ENCODE results near the gene OR2B3.
"Not testable (repeated sequence)": the region's sequence is repeated elsewhere in the genome, so short reads cannot be mapped to it uniquely, and the experiment has no call there.

OR2B3 gene, protein sequence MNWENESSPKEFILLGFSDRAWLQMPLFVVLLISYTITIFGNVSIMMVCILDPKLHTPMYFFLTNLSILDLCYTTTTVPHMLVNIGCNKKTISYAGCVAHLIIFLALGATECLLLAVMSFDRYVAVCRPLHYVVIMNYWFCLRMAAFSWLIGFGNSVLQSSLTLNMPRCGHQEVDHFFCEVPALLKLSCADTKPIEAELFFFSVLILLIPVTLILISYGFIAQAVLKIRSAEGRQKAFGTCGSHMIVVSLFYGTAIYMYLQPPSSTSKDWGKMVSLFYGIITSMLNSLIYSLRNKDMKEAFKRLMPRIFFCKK

DNA sequence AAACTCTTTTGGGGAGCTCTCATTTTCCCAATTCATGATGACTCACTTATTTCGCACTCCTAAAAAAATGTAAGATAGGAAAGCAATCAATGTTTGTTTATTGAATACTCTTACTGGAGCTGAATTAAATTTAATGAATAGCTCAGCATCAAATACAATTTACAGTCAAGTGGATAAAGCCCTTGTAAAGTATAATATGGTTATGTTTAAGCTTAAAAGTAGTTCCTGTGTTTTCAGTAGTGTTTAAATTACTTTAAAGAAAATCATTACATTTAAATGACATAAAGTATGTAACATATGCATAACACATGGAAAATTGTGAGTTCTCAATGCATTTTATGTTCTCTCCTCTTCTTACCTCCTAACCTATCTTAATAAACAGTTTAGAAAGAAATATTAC, at the start of gene OR2B3:
Gene OR2B3 (minus strand): TSS at position 101 of the 400 bp plus-strand sequence. CDS start 65 bp downstream, at position 36.
- DNase-seq (ENCODE audit: low spot score) = no peak

DNA sequence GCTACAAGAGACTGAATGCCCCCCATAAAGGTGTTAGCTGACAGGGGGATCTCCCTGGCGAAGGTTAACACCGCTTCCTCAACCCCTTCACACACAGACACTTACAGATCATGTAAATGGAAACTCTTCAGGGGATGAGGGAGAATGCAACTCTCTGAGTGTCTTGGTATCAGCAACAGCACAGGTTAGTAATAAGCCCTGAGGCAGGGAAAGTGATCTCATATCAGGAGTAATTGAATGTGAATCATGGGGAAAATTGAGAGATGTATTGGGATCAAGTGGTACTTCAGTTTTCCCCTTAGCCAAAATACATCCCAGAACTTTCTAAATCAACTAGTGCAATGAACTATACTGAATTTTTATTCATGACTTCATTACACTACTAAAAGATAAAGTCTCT, 44.6 kb upstream of the OR2B3 start:
- no peak for DNase-seq (ENCODE audit: low spot score)

DNA sequence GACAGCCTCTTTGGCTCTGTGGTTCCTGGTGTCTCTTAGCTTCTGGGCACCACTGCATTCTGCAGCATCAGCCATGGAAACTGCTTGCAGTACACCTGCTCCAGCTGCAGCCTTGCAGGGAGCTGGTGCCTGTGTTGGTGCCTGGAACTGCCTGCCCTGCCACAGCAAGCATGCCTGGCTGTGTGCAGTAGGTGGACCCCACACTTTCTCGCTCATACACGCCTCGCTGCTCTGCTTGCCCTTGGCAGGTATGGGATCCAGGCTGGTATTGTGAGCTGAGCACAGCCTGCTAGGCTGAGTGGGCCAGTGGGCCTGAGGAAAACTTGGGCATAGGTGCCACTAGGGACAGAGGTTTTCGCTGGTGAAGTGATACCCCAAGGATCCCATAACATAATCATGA, 43.5 kb upstream of the OR2B3 start:
- no peak for DNase-seq (ENCODE audit: low spot score)

DNA sequence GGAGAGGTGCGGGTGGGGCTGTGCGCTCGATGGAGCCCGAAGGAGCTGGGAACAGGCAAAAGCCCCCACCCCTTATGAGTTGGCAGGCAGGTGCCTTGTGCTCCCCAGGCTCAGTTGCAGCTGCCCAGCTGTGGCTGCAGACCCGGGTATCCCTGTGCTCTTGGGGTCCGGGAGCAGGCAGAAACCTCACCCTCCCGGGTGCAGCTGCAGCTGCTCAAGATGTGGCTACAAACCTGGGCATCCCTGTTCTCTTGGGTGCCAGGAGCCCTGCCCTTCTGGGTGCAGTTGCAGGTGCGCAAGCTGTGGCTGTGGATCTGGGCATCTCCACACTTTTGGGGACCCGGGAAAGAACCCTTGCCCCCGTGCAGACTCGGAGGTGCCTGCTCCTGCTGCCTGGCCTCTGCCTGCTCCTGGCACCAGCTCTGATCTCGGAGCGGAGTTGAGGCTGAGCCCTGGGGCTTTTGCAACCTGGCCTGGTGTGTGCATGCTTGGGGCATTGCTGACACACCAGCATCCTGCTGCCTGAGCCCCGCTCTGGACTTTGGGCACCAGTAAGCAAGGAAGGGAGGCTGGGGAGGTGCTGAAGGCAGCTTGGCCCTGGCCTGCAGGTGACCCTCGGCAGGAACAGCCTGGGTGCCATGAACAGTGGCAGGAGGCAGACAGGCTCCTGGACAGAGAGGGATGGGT, 42.4 kb upstream of the OR2B3 start:
- no peak for DNase-seq (ENCODE audit: low spot score)

DNA sequence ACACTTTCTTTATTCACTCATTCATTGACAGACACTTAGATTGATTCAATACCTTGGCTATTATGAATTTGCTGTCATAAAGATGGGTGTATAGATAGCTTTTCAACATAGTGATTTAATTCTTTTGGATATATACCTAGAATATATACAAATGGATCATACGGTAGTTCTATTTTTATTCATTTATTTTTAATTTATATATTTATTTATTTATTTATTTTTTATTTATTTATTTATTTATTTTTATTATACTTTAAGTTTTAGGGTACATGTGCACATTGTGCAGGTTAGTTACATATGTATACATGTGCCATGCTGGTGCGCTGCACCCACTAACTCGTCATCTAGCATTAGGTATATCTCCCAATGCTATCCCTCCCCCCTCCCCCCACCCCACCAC, 27.9 kb upstream of the OR2B3 start:
- not testable (repeated sequence) for DNase-seq (ENCODE audit: low spot score)

DNA sequence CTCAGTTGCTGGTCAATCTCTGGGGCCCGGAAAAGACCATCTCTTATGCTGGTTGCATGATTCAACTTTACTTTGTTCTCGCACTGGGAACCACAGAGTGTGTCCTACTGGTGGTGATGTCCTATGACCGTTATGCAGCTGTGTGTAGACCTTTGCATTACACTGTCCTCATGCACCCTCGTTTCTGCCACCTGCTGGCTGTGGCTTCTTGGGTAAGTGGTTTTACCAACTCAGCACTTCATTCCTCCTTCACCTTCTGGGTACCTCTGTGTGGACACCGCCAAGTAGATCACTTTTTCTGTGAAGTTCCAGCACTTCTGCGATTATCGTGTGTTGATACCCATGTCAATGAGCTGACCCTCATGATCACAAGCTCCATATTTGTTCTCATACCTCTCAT, 25.0 kb upstream of the OR2B3 start:
- no peak for DNase-seq (ENCODE audit: low spot score)

DNA sequence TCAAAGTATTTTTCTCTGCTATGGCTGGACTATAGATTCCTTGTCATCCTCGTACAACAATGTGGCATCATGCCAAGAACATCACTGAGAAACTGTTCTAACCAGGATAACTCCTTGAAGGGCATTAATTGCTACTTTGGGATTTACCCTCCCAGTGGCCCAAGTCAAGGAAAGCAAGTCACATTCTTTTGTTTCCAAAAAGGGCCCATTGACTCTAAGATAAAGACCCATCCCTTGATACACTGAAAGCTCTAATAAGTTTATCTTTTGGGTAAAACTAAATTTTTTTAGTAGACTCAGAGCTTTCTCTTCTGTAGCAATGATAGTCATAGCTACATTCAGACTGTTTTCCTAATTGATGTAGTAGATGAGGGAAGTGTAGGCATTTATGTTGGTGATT, 20.6 kb upstream of the OR2B3 start, which contains the start of gene OR2J3:
Gene OR2J3 (plus strand): TSS at position 301 of the 400 bp plus-strand sequence. CDS start 3,833 bp downstream, outside the sequence.
- DNase-seq (ENCODE audit: low spot score) = no peak

DNA sequence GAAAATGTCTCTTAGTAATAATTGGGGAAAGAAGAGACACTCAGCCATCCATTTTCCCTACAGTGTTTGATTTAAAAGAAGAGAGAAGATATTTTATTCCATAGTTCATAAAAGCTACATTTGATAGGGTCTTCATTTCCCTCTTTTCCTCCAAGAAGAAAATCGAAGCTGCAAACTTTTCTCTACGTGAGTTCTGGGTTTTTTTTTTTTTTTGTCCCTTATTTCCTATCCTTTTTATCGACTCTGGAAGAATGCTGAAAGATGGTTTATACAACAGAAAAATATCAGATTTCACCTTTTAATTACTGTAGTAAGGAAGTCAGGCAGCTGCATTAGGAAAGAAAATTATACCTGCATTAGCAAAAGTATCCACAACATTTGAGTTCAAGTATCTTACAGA, 12.1 kb upstream of the OR2B3 start, which contains the start of gene OR2J1:
Gene OR2J1 (plus strand): TSS at position 301 of the 400 bp plus-strand sequence. CDS start 1,453 bp downstream, outside the sequence.
- DNase-seq (ENCODE audit: low spot score) = no peak

DNA sequence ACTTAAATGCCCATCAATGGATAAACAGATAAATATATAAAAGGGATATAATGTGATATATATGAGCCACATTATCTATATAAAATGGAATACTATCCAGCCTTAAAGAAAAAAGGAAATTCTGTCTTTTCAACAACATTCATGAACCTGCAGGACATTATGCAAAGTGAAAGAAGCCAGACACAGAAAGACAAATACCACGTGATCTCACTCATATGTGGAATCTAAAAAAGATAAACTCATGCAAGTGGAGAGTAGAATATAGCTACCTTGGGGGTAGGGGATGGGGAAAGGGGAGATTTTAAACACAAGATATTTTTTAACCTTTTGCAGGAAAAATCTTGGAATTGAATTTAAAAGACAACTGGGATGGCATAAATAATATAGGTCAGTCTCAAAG, 10.7 kb upstream of the OR2B3 start:
- no peak for DNase-seq (ENCODE audit: low spot score)

DNA sequence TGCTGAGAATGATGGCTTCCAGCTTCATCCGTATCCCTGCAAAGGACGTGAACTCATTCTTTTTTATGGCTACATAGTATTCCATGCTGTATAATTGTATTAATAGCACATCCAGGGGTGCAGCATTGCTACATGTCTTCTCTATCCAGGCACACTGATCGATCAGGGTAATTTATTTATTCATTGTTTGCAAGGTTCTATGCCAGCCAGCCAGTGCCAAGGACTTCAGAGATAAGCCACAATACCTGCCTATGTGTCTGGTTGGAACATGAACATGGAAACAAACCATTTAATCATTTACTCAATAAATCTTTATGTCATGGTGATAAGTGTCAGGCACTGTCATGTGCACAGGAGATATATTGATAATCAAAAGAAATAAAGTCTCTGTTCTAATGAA, 5.8 kb upstream of the OR2B3 start:
- DNase-seq (ENCODE audit: low spot score) = no peak

DNA sequence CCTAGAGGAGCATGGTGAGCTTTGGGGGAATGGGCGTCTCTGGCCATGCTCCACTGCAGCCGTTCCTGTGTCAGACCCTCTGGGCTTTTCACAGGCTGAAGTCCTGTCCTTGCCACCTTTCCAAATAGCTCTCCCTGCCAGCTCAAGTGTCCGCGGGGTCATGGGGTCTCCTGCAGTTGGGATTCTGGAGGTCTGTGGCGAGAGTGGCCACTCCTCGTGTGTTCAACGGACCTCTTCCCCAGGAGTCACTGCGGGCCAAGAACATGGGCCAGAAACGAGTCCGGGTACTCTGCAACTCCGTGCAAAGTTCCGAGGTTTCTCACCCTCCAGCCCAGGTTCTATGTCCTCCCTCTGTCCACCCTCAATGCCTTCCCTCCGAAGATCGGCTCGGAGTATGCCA, 4.7 kb downstream of the OR2B3 start:
- DNase-seq (ENCODE audit: low spot score) = no peak

DNA sequence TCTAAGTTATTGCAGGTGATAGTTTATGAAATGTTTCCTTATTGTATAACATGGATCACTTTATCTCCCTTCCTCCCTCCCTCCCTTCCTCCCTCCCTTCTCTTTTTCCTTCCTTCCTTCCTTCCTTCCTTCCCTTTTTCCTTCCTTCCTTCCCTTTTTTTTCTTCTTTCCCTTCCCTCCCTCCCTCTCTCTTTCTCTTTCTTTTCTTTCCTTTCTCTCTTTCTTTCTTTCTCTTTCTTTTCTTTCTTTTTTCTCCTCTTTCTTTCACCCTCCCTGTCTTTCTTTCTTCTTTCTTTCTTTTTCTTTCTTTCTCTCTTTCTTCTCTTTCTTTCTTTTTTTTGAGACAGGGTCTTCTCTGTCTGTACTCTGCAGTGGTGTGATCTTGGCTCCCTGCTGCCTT, 5.8 kb downstream of the OR2B3 start:
- DNase-seq (ENCODE audit: low spot score) = no peak

DNA sequence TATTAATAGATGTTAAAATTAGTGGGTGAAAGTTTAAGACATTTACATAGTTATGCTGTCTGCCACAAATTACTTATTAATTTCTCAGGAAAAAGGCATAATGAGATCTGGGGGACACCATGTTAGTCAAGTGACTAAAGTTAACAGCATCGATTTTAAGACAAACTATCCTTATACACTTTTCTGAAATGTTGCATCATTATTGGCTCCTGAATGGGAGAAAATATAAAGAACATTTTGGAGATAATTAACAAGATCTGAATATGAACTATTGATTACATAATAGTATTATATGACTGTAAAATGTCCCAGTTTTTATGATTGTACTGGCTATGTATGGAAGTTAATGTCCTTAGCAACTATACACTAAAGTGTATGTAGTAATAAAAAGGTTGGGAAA, 7.9 kb downstream of the OR2B3 start:
- no peak for DNase-seq (ENCODE audit: low spot score)

DNA sequence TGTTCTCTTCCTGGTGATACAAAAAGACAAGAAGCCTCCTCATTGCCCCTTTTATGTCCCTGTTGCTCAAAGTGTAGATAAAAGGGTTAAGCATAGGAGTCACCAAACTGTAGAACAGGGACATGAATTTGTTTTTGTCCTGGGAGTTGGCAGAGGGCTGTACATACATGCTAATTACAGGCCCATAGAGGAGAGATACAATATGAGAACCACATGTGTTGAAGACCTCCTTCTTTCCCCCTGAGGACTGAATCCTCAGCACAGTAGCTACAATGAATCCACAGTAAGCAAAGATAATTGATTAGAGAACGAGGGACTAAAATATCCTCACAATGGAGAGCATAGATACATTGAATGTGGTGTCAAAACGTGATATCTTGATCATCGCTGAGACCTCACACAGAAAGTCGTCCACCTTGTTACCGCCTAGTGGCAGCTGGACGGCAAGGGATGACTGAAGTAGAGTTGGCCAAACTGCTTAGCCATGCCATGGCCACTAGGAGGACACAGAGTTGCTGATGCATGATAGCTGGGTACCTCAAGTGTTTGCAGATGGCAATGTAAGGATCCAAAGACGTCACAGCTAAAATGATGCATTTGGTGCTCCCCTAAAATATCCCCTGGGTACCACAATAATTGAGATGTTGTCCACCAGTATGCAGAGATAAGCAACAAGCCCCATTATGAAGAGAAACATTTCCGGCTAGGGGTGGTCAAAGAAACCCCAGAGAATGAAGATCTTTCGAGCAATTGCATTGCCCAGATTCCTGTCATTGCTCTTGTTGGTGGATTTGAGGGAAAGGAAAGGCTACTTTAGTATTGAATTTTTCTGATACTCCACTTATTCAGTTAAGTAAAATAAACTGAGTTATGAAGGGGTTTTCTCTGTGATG, 15.0 kb downstream of the OR2B3 start:
- DNase-seq (ENCODE audit: low spot score) = no peak

DNA sequence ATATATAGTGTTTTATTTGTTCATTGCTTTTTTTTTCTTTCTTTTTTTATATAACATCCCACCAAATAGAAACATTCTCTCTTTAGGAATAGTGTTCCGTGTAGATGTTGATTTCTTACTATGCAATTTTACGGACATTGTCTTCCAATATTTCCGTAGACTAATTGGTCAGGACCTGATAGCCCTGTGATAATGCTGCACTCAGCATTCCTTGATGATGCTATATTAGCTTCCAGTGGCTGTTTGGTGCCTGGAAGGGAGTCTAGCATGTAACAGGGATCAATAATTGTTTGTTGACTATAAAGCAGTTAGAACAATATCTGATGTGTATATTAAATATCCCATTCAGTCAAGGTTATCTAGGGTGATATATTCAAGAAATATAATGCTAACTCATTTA, 35.4 kb downstream of the OR2B3 start:
- no peak for DNase-seq (ENCODE audit: low spot score)

DNA sequence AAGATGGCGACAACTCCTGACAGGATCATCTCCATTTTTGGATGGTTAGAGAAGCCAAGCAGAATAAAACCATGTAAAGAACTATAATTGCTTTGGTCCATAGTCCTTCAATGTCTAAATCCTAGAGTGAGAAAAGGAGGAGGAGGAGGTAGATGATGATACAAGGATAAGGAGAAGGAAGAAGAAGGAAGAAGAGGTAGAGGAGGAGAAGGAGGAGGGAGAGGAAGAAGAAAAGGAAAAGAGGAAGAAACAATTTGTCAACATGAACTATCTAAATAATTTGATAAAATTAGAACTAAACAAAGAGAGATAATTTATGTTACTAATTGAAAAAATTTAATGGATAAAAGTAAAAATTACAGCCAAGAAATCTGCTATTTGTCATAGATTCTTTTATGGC, 42.0 kb downstream of the OR2B3 start, which contains the start of gene OR2W1:
Gene OR2W1 (minus strand): TSS at position 101 of the 400 bp plus-strand sequence. CDS start 0 bp downstream, at position 101.
- no peak for DNase-seq (ENCODE audit: low spot score)
